GM12878 (cell line): Measurements from ENCODE around the gene CCDC186. TPM values are rescaled to one million over a fixed set of nuclear protein-coding genes. Genes with fewer than 3 reads are reported as not detected.

Experiments
- ATAC-seq: fragments of 200-7000 bp; cut with Tn5 transposase; 3 replicates; pipeline ENCODE4 v1.9.1; 2020; ENCODE audit warnings: mild to moderate bottlenecking, moderate library complexity
- BruUV-seq: library from RNA; stranded (reverse); fragments of 400-500 nt; replicated peaks from 2 replicates; lab custom pipeline; 2021; lab: Mats Ljungman, UMichigan
- CTCF ChIA-PET: fragments of 300-600 bp; sonication (Branson Sonifier 250); formaldehyde crosslinking; extraction: SDS; loops from one replicate; lab custom pipeline; 2021; ENCODE audit warnings: inconsistent platforms; lab: Yijun Ruan, JAX
- POLR2A ChIA-PET: fragments of 350-600 bp; formaldehyde crosslinking; extraction: SDS; loops from one replicate; lab custom pipeline; 2021; ENCODE audit warnings: inconsistent platforms; lab: Charles Lee
- RAD21 ChIA-PET: fragments of 300-600 bp; sonication (Branson Sonifier 250); formaldehyde crosslinking; loops from one replicate; lab custom pipeline; 2023; ENCODE audit warnings: antibody characterized with exemption; ENCODE audit not compliant: unreplicated experiment; lab: Charles Lee
- SMC1A ChIA-PET: fragments of 300-600 bp; sonication (Branson Sonifier 250); formaldehyde crosslinking; loops from one replicate; lab custom pipeline; 2023; ENCODE audit not compliant: unreplicated experiment, uncharacterized antibody; lab: Charles Lee
- DNase-seq: peaks from one replicate; pipeline ENCODE4 v3.0.0-alpha.2; 2011; ENCODE audit warnings: low read depth, low spot score
- FAIRE-seq: peaks from 3 replicates; lab custom pipeline; 2011; peaks lifted over from hg19 to GRCh38; lab: Jason Lieb, UNC
- H2AFZ ChIP-seq: 2 replicates; pipeline ENCODE4 v1.6.0; 2011; ENCODE audit warnings: low read depth, low read length, control low read depth; ENCODE audit not compliant: control insufficient read depth
- H3K27ac ChIP-seq: 2 replicates; pipeline ENCODE4 v1.5.1; 2011; ENCODE audit warnings: control low read depth; ENCODE audit not compliant: control insufficient read depth, insufficient read depth
- H3K27me3 ChIP-seq, 2 experiments: replicated peaks in 1 of 2; 2 replicates each; pipeline versions ENCODE4 v1.6.0 to v1.6.1; 2011; ENCODE audit warnings: low read length in 1 of 2; ENCODE audit not compliant: control insufficient read depth in 2 of 2, insufficient read depth in 2 of 2
- H3K36me3 ChIP-seq, 2 experiments: 2 replicates each; pipeline ENCODE4 v1.5.1; 2011; ENCODE audit warnings: low read length in 1 of 2; ENCODE audit not compliant: control insufficient read depth in 2 of 2, insufficient read depth in 2 of 2
- H3K4me1 ChIP-seq: 2 replicates; pipeline ENCODE4 v1.6.1; 2011; ENCODE audit warnings: mild to moderate bottlenecking, low read length, moderate library complexity, mixed read lengths; ENCODE audit not compliant: control insufficient read depth, insufficient read depth
- H3K4me2 ChIP-seq: 2 replicates; pipeline ENCODE4 v1.6.0; 2011; ENCODE audit warnings: control low read depth; ENCODE audit not compliant: control insufficient read depth, insufficient read depth
- H3K4me3 ChIP-seq: fragments of 200-600 bp; sonication (generic); 2 replicates; pipeline ENCODE4 v1.5.1; 2016
- H3K79me2 ChIP-seq: 2 replicates; pipeline ENCODE4 v1.6.0; 2011; ENCODE audit warnings: low read length; ENCODE audit not compliant: control insufficient read depth, insufficient read depth
- H3K9ac ChIP-seq: 2 replicates; pipeline ENCODE4 v1.8.0; 2011; ENCODE audit warnings: low read length, control low read depth, mixed read lengths; ENCODE audit not compliant: control insufficient read depth, insufficient read depth
- H3K9me3 ChIP-seq: replicated peaks from 3 replicates; pipeline ENCODE4 v1.5.1; 2011; ENCODE audit warnings: mild to moderate bottlenecking, low read length; ENCODE audit not compliant: control insufficient read depth, insufficient read depth
- H4K20me1 ChIP-seq: 2 replicates; pipeline ENCODE4 v1.6.0; 2011; ENCODE audit not compliant: control insufficient read depth, insufficient read depth
- BHLHE40 ChIP-seq, 2 experiments: fragments of 450-650 bp in 1 of 2; IDR thresholded peaks; 2 replicates each; pipeline ENCODE4 v1.6.1; 2011 to 2017; ENCODE audit warnings: low read depth in 2 of 2, borderline replicate concordance in 1 of 2, improper control_type of control experiment in 1 of 2, low read length in 1 of 2, mild to moderate bottlenecking in 1 of 2
- CBFB ChIP-seq: IDR thresholded peaks from 2 replicates; pipeline ENCODE4 v1.6.1; 2016; ENCODE audit warnings: antibody characterized with exemption, low read depth
- DPF2 ChIP-seq: fragments of 450-650 bp; IDR thresholded peaks from 2 replicates; pipeline ENCODE4 v1.6.1; 2017; ENCODE audit warnings: mild to moderate bottlenecking
- EP300 ChIP-seq, 2 experiments: fragments of 150-350 bp in 1 of 2; IDR thresholded peaks; 2 replicates each; pipeline ENCODE4 v1.6.1; 2011 to 2012; ENCODE audit warnings: low read depth in 2 of 2, low read length in 2 of 2, borderline replicate concordance in 1 of 2, improper control_type of control experiment in 1 of 2, inconsistent platforms in 1 of 2; ENCODE audit not compliant: control insufficient read depth in 1 of 2
- MYB ChIP-seq: fragments of 150-350 bp; IDR thresholded peaks from 2 replicates; pipeline ENCODE4 v1.6.1; 2014; ENCODE audit warnings: mild to moderate bottlenecking, low read depth, low read length, borderline replicate concordance
- MYC ChIP-seq: IDR thresholded peaks from 2 replicates; pipeline ENCODE4 v1.6.1; 2011; ENCODE audit warnings: mild to moderate bottlenecking, low read length, moderate library complexity, inconsistent platforms; ENCODE audit not compliant: insufficient read depth, insufficient replicate concordance, insufficient read length, severe bottlenecking
- NBN ChIP-seq: fragments of 450-650 bp; IDR thresholded peaks from 2 replicates; pipeline ENCODE4 v1.6.1; 2016
- RAD51 ChIP-seq: fragments of 450-650 bp; IDR thresholded peaks from 2 replicates; pipeline ENCODE4 v1.6.1; 2016; ENCODE audit warnings: moderate library complexity, mild to moderate bottlenecking, inconsistent platforms
- WRNIP1 ChIP-seq: IDR thresholded peaks from 2 replicates; pipeline ENCODE4 v1.6.1; 2011; ENCODE audit warnings: low read depth, low read length, improper control_type of control experiment, borderline replicate concordance
- YBX1 ChIP-seq: fragments of 450-650 bp; IDR thresholded peaks from 2 replicates; pipeline ENCODE4 v1.6.1; 2016; ENCODE audit warnings: antibody characterized with exemption
- ZNF207 ChIP-seq: fragments of 450-650 bp; IDR thresholded peaks from 2 replicates; pipeline ENCODE4 v1.6.1; 2014; ENCODE audit warnings: antibody characterized with exemption, mild to moderate bottlenecking, borderline replicate concordance
- WGBS: methylation state at CpG from one replicate; pipeline ENCODE4 v1.1.6; 2016; ENCODE audit warnings: low lambda C conversion rate; ENCODE audit not compliant: insufficient replicate concordance, insufficient coverage; ENCODE audit errors: missing lambda C conversion rate; 5-methylcytosine and 5-hydroxymethylcytosine counted together
- in situ Hi-C: fragments of 300-500 bp; cut with MboI; formaldehyde crosslinking; loops from 9 replicates; pipeline ENCODE4 v1.14.3; 2018; ENCODE audit warnings: mixed read lengths
- intact Hi-C: fragments of 100-400 bp; cut with micrococcal nuclease; formaldehyde crosslinking; loops from one replicate; pipeline ENCODE4 v1.14.2; 2022; ENCODE audit not compliant: unreplicated experiment
- polyA plus RNA-seq, 11 experiments: library from polyadenylated mRNA; depleted of rRNA in 4 of 11; unstranded in 6 of 11; stranded (reverse) in 5 of 11; fragments of >200 nt; fragmentation: Nextera tagmentation in 4 of 11; fragmentation: Illumina TruSeq in 1 of 11; extraction: Ambion mirVana in 4 of 11; extraction: Trizol in 1 of 11; gene quantifications; 1 replicate in 1 of 11; 2 replicates in 10 of 11; pipeline versions ENCODE4 v1.2.1 to v1.2.3, GENCODE V29; 2011 to 2016; ENCODE audit warnings: inconsistent platforms in 2 of 11, missing spikeins in 2 of 11, low read depth in 1 of 11
- total RNA-seq, 4 experiments: library from RNA; depleted of rRNA in 3 of 4; stranded (reverse); fragments of >200 nt in 3 of 4; fragmentation: Illumina TruSeq in 1 of 4; extraction: Trizol in 1 of 4; gene quantifications; 2 replicates each; pipeline versions ENCODE4 v1.2.1 to v1.2.3, GENCODE V29; 2013 to 2021
- TF ChIP-seq, protein P1 (sequence below): fragments of 450-650 bp; IDR thresholded peaks from 2 replicates; pipeline ENCODE4 v1.6.1; 2017; ENCODE audit warnings: low read depth, mild to moderate bottlenecking, moderate library complexity
- TF ChIP-seq, protein P2 (sequence below): IDR thresholded peaks from 2 replicates; pipeline ENCODE4 v1.6.1; 2011; ENCODE audit warnings: low read depth, low read length, improper control_type of control experiment, borderline replicate concordance
- TF ChIP-seq, protein P3 (sequence below): fragments of 450-650 bp; IDR thresholded peaks from 2 replicates; pipeline ENCODE4 v1.6.1; 2017; ENCODE audit warnings: mild to moderate bottlenecking, moderate library complexity
- TF ChIP-seq, protein P4 (sequence below): fragments of 450-650 bp; IDR thresholded peaks from 2 replicates; pipeline ENCODE4 v1.6.1; 2018; ENCODE audit warnings: borderline replicate concordance, mild to moderate bottlenecking; ENCODE audit not compliant: partially characterized antibody

Gene CCDC186
- total and polyA plus RNA-seq, 10 of the 15 experiments (the other 5 are each of a cell fraction or from before 2014, with no cell fraction given): 3.5 to 13.1 (median 7.3) TPM

- Histone ChIP-seq H2AFZ (no peak overlapping the region), H3K4me2 (no peak overlapping the region), H3K79me2 (no peaks in the 10 kb centered on the region), H3K27me3 (peaks cover 0 to 5% of the 10 kb centered on the region in 2 experiments; a peak in 3 of 4 replicates), H3K4me3 (no peak overlapping the region), H3K4me1 (no peaks in the 10 kb centered on the region; the same call in 1 of the 2 replicates), H3K9ac (no peak overlapping the region), H3K9me3 (no peaks in the 10 kb centered on the region), H3K36me3 (no peaks in the 10 kb centered on the region), H4K20me1 (no peaks in the 10 kb centered on the region), H3K27ac (no peak overlapping the region)
- no peak for FAIRE-seq
- CTCF ChIA-PET: interaction anchor here (1.8 kb wide), 1 partner anchor 15 kb away, joined by 4 read pairs; no protein-coding TSS in a partner anchor
- SMC1A ChIA-PET: interaction anchor here (0.7 kb wide), 1 partner anchor 38 kb away, joined by 3 read pairs; no protein-coding TSS in a partner anchor
- DNase-seq: no peak
- intact Hi-C loops: no loop called here
- POLR2A ChIA-PET: no interaction called here
- no peak for ATAC-seq
- BruUV-seq: no TSS peak
- RAD21 ChIA-PET: no interaction called here
- in situ Hi-C loops: loop anchor here (25.0 kb wide), 1 partner anchor 105 kb away; no protein-coding TSS in a partner anchor
- 29% methylated on average over 2 of the region's 2 CpGs for WGBS
- TF ChIP-seq, protein P1, sequence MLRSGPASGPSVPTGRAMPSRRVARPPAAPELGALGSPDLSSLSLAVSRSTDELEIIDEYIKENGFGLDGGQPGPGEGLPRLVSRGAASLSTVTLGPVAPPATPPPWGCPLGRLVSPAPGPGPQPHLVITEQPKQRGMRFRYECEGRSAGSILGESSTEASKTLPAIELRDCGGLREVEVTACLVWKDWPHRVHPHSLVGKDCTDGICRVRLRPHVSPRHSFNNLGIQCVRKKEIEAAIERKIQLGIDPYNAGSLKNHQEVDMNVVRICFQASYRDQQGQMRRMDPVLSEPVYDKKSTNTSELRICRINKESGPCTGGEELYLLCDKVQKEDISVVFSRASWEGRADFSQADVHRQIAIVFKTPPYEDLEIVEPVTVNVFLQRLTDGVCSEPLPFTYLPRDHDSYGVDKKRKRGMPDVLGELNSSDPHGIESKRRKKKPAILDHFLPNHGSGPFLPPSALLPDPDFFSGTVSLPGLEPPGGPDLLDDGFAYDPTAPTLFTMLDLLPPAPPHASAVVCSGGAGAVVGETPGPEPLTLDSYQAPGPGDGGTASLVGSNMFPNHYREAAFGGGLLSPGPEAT: no peak
- TF ChIP-seq ZNF207 (no peak), WRNIP1 (no peak), DPF2 (no peak), BHLHE40 (IDR thresholded peaks at IDR 0.05; ENCODE audit: borderline replicate concordance in 1 of 2, low read depth in 2 of 2, low read length in 1 of 2) (no peak), CBFB (no peak), MYC (no peak), RAD51 (no peak), MYB (no peak), YBX1 (no peak), NBN (no peak), EP300 (IDR thresholded peaks at IDR 0.05; ENCODE audit: borderline replicate concordance in 1 of 2, control insufficient read depth in 1 of 2, low read depth in 2 of 2, low read length in 2 of 2) (no peak)
- TF ChIP-seq, protein P2, sequence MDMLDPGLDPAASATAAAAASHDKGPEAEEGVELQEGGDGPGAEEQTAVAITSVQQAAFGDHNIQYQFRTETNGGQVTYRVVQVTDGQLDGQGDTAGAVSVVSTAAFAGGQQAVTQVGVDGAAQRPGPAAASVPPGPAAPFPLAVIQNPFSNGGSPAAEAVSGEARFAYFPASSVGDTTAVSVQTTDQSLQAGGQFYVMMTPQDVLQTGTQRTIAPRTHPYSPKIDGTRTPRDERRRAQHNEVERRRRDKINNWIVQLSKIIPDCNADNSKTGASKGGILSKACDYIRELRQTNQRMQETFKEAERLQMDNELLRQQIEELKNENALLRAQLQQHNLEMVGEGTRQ: no peak
- TF ChIP-seq, protein P3, sequence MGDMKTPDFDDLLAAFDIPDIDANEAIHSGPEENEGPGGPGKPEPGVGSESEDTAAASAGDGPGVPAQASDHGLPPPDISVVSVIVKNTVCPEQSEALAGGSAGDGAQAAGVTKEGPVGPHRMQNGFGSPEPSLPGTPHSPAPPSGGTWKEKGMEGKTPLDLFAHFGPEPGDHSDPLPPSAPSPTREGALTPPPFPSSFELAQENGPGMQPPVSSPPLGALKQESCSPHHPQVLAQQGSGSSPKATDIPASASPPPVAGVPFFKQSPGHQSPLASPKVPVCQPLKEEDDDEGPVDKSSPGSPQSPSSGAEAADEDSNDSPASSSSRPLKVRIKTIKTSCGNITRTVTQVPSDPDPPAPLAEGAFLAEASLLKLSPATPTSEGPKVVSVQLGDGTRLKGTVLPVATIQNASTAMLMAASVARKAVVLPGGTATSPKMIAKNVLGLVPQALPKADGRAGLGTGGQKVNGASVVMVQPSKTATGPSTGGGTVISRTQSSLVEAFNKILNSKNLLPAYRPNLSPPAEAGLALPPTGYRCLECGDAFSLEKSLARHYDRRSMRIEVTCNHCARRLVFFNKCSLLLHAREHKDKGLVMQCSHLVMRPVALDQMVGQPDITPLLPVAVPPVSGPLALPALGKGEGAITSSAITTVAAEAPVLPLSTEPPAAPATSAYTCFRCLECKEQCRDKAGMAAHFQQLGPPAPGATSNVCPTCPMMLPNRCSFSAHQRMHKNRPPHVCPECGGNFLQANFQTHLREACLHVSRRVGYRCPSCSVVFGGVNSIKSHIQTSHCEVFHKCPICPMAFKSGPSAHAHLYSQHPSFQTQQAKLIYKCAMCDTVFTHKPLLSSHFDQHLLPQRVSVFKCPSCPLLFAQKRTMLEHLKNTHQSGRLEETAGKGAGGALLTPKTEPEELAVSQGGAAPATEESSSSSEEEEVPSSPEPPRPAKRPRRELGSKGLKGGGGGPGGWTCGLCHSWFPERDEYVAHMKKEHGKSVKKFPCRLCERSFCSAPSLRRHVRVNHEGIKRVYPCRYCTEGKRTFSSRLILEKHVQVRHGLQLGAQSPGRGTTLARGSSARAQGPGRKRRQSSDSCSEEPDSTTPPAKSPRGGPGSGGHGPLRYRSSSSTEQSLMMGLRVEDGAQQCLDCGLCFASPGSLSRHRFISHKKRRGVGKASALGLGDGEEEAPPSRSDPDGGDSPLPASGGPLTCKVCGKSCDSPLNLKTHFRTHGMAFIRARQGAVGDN: no peak
- TF ChIP-seq, protein P4, sequence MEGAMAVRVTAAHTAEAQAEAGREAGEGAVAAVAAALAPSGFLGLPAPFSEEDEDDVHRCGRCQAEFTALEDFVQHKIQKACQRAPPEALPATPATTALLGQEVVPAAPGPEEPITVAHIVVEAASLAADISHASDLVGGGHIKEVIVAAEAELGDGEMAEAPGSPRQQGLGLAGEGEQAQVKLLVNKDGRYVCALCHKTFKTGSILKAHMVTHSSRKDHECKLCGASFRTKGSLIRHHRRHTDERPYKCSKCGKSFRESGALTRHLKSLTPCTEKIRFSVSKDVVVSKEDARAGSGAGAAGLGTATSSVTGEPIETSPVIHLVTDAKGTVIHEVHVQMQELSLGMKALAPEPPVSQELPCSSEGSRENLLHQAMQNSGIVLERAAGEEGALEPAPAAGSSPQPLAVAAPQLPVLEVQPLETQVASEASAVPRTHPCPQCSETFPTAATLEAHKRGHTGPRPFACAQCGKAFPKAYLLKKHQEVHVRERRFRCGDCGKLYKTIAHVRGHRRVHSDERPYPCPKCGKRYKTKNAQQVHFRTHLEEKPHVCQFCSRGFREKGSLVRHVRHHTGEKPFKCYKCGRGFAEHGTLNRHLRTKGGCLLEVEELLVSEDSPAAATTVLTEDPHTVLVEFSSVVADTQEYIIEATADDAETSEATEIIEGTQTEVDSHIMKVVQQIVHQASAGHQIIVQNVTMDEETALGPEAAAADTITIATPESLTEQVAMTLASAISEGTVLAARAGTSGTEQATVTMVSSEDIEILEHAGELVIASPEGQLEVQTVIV: no peak
These were observed 32.9 kb upstream of the CCDC186 start for GRCh38 chr10:114206902-114207301.
